Activated CD4-positive, alpha-beta T cell treated with anti-CD3 and anti-CD28 coated beads, Interleukin-2, amount 50 U/mL, for 24 hours (primary cell): ENCODE results near the gene ZYG11A.

Source experiments
- DNase-seq, 2 donors: peaks; one replicate each; pipeline ENCODE4 v3.0.0-alpha.2; 2020; ENCODE audit warnings: low read depth in 1 of 2, low spot score in 1 of 2

Gene ZYG11A

GRCh38 chr1:52917156-52917555 is 74.6 kb downstream of the ZYG11A start:
- no peak for DNase-seq

DNA sequence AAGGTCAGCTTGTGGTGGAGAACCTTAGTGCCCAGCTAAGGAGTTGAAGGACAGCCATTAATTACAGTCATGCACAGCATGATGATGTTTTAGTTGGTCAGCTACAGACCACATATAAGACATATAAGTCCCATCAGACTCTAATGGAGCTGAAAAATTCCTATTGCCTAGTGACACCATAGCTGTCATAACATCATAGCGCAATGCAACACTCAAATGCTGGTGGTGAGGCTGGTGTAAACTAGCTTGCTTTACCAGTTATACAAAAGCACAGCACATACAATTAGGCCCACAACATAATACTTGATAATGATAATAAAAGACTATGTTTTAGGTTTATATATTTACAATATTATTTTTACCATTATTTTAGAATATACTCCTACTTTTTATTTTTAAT is 75.0 kb downstream of the ZYG11A start:
- no peak for DNase-seq

DNA sequence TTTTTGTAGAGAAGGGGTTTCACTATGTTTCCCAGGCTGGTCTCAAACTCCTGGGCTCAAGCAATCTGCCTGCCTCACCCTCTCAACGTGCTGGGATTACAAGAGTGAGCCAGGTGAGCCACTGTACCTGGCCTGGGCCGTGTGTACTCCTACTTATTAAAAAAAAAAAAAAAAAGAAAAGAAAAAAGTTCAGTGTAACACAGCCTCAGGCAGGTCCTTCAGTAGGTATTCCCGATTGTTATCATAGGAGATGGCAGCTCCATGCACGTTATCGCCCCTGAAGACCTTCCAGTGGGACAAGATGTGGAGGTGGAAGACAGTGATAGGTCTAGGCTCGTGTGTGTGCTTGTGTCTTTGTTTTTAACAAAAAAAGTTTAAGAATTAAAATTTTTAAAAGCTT is 75.6 kb downstream of the ZYG11A start:
- no peak for DNase-seq

DNA sequence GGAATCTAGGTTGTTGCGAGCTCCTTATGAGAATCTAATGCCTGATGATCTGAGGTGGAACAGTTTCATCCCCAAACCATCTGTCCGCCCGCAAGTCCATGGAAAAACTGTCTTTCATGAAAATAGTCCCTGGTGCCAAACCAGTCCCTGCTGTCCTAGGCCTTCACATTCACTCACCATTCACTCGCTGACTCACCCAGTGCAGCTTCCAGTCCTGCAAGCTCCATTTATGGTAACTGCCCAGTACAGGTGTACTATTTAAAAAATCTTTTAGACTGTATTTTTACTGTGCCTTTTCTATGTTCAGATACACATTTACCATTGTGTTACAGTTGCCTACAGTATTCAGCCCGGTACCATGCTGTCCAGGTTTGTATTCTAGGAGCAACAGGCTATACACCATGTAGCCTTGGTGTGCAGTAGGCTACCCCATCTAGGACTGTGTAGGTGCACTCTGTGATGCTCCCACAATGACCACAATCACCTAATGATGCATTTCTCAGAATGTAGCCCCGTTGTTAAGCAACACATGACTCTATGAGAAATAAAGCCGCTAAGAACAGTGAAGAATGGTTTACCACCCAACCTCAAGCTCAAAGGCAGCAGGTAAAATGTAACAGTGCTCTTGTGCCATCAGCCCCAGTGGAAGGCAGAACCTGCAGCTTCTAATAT is 76.6 kb downstream of the ZYG11A start:
- no peak for DNase-seq

DNA sequence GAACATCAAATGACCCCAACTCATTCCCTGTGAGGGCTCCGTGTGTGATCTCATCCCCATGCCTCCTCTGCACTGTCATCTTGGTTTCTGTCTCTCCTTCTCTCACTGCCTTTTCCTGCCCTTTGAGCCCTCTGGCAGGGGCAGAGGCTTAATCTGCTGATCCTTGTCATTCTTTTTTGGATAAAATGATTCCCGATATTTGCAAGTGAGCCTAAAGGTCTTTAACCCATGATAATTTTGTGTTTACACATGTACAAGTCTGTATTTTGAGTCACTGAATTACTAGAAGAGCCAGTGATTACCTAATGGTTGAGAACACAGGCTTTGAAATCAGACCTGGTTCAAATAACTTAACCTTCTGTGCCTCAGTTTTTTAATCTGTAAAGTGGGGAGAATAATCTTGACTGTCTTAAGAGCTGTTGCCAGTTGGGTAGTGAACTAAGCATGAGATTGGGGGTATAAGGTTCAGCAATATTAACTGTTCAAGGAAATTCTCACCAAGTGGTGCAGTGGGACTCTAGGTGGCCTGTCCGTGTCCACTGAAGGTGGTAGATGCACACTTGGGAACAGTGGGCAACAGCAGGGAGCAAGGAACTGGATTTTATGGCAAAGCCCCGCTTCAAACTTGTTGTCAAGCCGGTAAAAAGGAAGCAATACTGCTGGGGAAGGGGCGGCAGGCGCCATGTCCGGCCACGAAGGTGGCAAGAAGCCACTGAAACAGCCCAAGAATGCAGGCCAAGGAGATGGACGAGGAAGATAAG is 77.3 kb downstream of the ZYG11A start:
- DNase-seq: no peak

GRCh38 chr1:52920791-52921291 is 78.3 kb downstream of the ZYG11A start:
- no peak for DNase-seq

DNA sequence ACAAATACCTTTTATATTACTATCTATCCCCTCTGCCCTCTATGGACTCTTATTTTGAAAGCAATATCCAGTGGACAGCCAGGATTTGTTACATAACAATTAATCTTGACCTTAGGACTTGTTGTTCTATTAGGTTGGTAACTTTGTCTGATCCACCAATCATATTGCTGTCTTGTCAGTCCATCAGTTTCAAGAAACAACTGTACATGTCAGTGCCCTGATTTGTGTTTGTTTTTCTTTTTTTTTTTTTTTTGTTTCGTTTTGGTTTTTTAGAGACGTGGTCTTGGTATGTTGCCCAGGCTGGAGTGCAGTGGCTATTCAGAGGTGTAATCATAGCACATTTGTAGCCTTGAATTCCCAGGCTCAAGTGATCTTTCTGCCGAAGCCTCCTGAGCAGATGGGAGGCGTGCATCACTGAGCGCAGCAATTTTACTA is 83.0 kb downstream of the ZYG11A start:
- no peak for DNase-seq

- no peak for DNase-seq
These were observed 84.3 kb downstream of the ZYG11A start for GRCh38 chr1:52926864-52927211.

GRCh38 chr1:52927212-52928014 is 84.9 kb downstream of the ZYG11A start, which contains the start of gene SCP2:
TSS of gene SCP2 (plus strand) at chr1:52927276. CDS start at chr1:52927397, 121 bp downstream.
- DNase-seq: peak; percentile 50 to 66

- no peak for DNase-seq
These were observed 85.5 kb downstream of the ZYG11A start for GRCh38 chr1:52928015-52928404.

- no peak for DNase-seq
These were observed 86.5 kb downstream of the ZYG11A start for GRCh38 chr1:52929019-52929418.

- DNase-seq: no peak
These were observed 95.0 kb downstream of the ZYG11A start for GRCh38 chr1:52937433-52938182.

DNA sequence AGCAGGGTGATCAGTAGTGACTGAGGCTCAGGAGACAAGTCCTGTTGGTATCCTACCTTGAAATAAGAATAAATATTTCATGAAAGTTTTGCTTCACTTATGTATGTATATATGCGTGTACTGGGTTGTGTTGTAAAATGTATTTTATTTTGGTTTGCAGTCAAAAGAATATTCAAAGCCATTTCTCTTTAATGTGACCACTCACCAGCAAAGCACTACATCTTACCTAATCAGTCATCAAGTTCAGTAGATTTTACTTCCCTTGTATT is 95.6 kb downstream of the ZYG11A start:
- no peak for DNase-seq

DNA sequence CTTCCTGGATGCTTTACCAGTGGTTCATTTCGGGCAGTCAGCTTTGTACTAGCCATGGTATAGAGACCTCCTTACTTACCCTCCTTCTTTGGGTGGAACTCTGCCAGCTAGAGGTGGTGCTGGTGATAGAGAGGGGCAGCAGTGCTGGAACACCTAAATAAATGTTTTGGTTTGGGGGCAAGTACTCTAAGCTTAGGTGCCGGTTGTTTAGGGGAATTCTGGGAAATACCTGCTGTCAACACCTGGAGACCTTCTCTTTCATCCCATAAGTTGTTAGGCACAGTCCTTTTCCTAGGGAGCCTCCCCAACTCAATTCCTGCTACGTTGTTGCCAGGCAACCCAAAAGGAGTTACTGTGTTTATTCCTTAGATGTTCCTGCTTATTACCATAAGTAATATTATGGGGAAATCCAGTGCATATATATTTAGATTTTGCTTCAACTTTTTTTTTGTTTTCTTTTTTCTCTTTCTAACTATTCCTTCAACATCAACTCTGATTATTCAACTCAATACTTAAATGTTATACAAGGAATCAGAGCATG is 101.4 kb downstream of the ZYG11A start:
- DNase-seq: no peak

- no peak for DNase-seq
These were observed 102.0 kb downstream of the ZYG11A start for GRCh38 chr1:52944566-52944965.
